Measurements from ENCODE around the gene SETDB2.
"Not testable (repeated sequence)": the region's sequence is repeated elsewhere in the genome, so short reads cannot be mapped to it uniquely, and the experiment has no call there.

The SETDB2 gene

DNA sequence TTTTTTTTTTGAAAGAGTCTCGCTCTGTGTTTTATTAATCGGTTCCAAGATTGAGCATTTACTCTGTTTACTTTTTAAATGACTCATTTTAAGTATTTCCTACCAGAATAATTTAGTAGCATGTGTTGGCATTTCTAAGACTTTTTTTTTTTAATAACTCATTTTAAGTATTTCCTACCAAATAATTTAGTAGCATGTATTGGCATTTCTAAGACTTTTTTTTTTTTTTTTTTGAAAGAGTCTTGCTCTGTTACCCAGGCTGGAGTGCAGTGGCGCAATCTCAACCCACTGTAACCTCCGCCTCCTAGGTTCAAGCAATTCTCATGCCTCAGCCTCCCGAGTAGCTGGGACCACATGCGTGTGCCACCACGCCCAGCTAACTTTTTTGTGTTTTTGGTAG, 13.1 kb downstream of the SETDB2 start:
- Mint-ChIP-seq H3K36me3 (ENCODE audit: insufficient read depth) (peaks cover 10% of the 10 kb centered on the region), H3K4me3 (no peak overlapping the region), H3K27me3 (no peaks in the 10 kb centered on the region), H3K9me3 (no peaks in the 10 kb centered on the region), H3K27ac (ENCODE audit: low read depth) (no peak overlapping the region), H3K4me1 (peaks cover 24% of the 10 kb centered on the region)
- DNase-seq (ENCODE audit: low spot score in 2 of 2) (no peak), ATAC-seq (replicated peaks; ENCODE audit: extremely low read depth, poor library complexity, severe bottlenecking) (no peak)

DNA sequence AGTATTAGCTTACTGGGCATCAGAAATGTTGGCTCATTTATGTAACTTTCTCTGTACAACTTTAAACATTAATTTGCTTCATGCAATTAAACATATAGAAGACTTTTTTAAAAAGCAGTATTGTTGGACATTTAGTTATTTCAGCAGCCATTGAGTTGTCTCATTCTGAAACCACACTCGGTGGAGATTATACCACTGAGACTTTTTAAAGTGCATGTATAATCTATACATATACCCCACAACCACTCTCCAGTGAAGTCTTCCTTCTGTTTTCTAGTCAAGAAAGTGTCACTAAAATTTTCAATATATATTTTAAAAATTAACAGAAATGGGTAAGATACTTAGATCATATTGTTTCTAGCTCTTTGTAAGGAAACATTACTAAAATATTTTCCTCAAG, 15.5 kb downstream of the SETDB2 start:
- H3K27me3 Mint-ChIP-seq = no peaks in the 10 kb centered on the region
- peaks cover 12% of the 10 kb centered on the region for H3K4me1 Mint-ChIP-seq
- ATAC-seq (replicated peaks; ENCODE audit: extremely low read depth, poor library complexity, severe bottlenecking) (no peak), DNase-seq (ENCODE audit: low spot score in 2 of 2) (no peak)
- peaks cover 23% of the 10 kb centered on the region for H3K36me3 Mint-ChIP-seq (ENCODE audit: insufficient read depth)
- H3K9me3 Mint-ChIP-seq = peaks cover 5% of the 10 kb centered on the region
- no peak overlapping the region for H3K27ac Mint-ChIP-seq (ENCODE audit: low read depth)
- no peak overlapping the region for H3K4me3 Mint-ChIP-seq

DNA sequence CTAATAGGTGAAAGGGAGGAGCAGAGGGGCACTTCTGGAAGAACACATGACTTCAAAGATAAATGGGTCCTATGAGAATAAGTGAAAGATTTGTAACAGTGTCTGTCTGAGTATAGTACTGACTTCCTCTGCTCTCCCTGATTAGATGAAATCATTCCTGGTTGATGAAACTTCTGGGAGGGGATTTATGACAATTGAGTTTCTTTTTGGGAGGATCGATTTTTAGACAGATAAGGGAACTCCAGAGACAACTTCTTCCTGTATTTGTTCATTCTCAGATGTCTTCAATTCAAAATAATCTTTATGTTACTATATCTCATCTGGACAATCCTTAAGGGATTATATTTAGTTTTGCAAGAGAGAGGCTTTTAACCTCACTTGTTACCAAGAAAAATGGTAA, 20.0 kb downstream of the SETDB2 start:
- Mint-ChIP-seq H3K27me3 (no peaks in the 10 kb centered on the region), H3K4me3 (no peak overlapping the region), H3K9me3 (peaks cover 5% of the 10 kb centered on the region), H3K27ac (ENCODE audit: low read depth) (no peak overlapping the region), H3K36me3 (ENCODE audit: insufficient read depth) (peaks cover 32% of the 10 kb centered on the region), H3K4me1 (no peaks in the 10 kb centered on the region)
- no peak for ATAC-seq (replicated peaks; ENCODE audit: extremely low read depth, poor library complexity, severe bottlenecking)
- no peak for DNase-seq (ENCODE audit: low spot score in 2 of 2)

DNA sequence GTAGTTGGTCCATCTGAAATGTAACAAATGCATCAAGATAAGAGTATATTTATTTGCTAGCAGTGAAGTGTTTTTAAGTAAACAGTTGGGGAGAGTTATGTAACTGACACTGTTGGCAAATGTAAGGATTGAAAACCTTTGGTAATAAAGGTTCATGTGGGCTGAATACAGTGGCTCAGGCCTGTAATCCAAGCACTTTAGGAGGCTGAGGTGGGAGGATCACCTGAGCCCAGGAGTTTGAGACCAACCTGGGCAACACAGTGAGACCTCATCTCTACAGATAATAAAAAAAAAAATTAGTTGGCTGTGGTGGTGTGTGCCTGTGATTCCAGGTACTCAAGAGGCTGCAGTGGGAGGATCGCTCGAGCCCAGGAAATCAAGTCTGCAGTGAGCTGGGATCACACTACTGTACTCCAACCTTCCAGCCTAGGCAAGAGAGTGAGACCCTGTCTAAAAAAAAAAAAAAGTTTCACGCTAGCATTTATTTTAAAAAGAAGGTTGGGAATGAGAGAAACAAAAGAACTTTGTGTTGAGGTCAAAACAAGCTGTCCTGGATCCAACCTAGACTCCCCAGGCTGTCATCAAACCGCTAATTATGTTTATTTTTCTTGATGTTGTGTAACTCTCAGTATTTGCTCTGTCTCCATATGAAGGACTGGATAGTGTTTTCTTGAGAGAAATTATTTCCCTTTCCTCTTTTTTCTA, 20.7 kb downstream of the SETDB2 start:
- DNase-seq (ENCODE audit: low spot score in 2 of 2) (no peak), ATAC-seq (replicated peaks; ENCODE audit: extremely low read depth, poor library complexity, severe bottlenecking) (no peak)
- Mint-ChIP-seq H3K27me3 (no peaks in the 10 kb centered on the region), H3K27ac (ENCODE audit: low read depth) (no peak overlapping the region), H3K4me1 (no peaks in the 10 kb centered on the region), H3K4me3 (no peak overlapping the region), H3K9me3 (peaks cover 5% of the 10 kb centered on the region), H3K36me3 (ENCODE audit: insufficient read depth) (peaks cover 38% of the 10 kb centered on the region)

DNA sequence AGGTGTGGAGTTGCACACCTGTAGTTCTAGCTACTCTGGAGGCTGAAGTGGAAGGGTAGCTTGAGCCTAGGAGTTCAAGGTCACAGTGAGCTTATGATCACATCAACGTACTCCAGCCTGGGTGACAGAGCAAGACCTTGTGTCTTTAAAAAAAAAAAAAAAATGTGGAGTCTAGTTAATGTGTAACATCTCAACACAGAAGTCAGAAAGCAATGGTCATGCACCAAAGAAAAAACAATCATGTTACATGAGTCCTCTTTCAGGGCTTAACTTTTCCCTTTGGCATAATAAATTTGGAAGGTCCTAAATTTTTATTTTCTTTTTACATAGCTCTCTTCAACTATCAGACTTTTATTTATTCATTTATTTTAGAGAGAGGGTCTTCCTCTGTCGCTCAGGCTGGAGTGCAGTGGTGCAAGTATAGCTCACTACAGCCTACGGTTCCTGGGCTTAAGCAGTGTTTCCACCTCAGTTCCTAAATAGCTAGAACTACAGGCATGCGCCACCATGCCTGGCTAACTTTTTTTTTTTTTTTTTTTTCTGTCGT, 22.3 kb downstream of the SETDB2 start:
- DNase-seq (ENCODE audit: low spot score in 2 of 2) = no peak
- peaks cover 5% of the 10 kb centered on the region for H3K9me3 Mint-ChIP-seq
- ATAC-seq (replicated peaks; ENCODE audit: extremely low read depth, poor library complexity, severe bottlenecking) = no peak
- peaks cover 40% of the 10 kb centered on the region for H3K36me3 Mint-ChIP-seq (ENCODE audit: insufficient read depth)
- H3K4me3 Mint-ChIP-seq = no peak overlapping the region
- H3K27ac Mint-ChIP-seq (ENCODE audit: low read depth) = no peak overlapping the region
- H3K4me1 Mint-ChIP-seq = no peaks in the 10 kb centered on the region
- no peaks in the 10 kb centered on the region for H3K27me3 Mint-ChIP-seq

DNA sequence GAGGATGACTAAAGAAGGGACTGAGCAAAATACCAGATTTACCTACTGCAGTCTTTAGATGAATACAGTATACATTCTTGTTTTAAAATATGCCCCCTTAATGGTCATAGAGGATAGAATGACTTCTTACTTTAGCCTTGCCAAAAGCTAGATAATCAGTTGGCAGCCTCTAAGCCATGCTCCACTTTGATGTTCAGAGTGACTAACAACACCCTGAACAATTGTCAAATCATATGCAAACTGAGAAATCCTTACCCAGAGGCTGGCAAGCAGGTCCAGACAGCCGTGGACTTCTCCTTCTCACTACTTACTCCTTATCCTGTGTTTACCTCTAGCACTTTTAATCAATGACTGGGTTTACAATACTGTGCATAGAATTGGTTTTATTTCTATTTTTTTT, 28.1 kb downstream of the SETDB2 start:
- H3K9me3 Mint-ChIP-seq = no peaks in the 10 kb centered on the region
- peaks cover 41% of the 10 kb centered on the region for H3K36me3 Mint-ChIP-seq (ENCODE audit: insufficient read depth)
- no peak for DNase-seq (ENCODE audit: low spot score in 2 of 2)
- no peak for ATAC-seq (replicated peaks; ENCODE audit: extremely low read depth, poor library complexity, severe bottlenecking)
- H3K4me1 Mint-ChIP-seq = no peaks in the 10 kb centered on the region
- no peaks in the 10 kb centered on the region for H3K27me3 Mint-ChIP-seq
- H3K4me3 Mint-ChIP-seq = no peak overlapping the region
- no peak overlapping the region for H3K27ac Mint-ChIP-seq (ENCODE audit: low read depth)

DNA sequence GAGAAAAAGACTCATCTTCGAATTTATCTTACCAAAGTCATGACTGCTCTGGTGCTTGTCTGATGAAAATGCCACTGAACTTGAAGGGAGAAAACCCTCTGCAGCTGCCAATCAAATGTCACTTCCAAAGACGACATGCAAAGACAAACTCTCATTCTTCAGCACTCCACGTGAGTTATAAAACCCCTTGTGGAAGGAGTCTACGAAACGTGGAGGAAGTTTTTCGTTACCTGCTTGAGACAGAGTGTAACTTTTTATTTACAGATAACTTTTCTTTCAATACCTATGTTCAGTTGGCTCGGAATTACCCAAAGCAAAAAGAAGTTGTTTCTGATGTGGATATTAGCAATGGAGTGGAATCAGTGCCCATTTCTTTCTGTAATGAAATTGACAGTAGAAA, 32.5 kb downstream of the SETDB2 start:
- Mint-ChIP-seq H3K27me3 (no peaks in the 10 kb centered on the region), H3K27ac (ENCODE audit: low read depth) (no peak overlapping the region), H3K36me3 (ENCODE audit: insufficient read depth) (peaks cover 48% of the 10 kb centered on the region), H3K9me3 (no peaks in the 10 kb centered on the region), H3K4me3 (no peak overlapping the region), H3K4me1 (no peaks in the 10 kb centered on the region)
- DNase-seq (ENCODE audit: low spot score in 2 of 2) = no peak
- no peak for ATAC-seq (replicated peaks; ENCODE audit: extremely low read depth, poor library complexity, severe bottlenecking)

DNA sequence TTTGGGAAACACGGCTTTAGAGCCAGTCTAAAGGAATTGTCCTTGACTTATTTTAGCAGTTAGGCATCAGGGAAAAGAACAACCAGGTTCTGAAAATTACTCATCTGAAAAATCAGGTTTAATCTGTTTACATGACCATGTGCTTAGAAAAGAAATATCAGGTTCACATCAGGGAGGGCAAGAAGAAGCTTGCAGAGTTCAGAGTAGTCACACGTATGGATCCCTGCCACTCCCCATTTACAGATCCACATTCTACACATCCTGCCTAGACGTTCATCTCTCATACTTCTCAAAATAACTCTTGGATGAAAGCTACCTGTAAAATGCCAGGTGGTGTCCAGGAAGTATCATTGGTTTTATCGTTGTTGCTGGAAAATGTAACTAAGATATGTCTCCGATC, 37.7 kb downstream of the SETDB2 start:
- peaks cover 5% of the 10 kb centered on the region for H3K4me1 Mint-ChIP-seq
- H3K27ac Mint-ChIP-seq (ENCODE audit: low read depth) = no peak overlapping the region
- ATAC-seq (replicated peaks; ENCODE audit: extremely low read depth, poor library complexity, severe bottlenecking) (no peak), DNase-seq (ENCODE audit: low spot score in 2 of 2) (no peak)
- H3K27me3 Mint-ChIP-seq = no peaks in the 10 kb centered on the region
- no peaks in the 10 kb centered on the region for H3K9me3 Mint-ChIP-seq
- H3K4me3 Mint-ChIP-seq = no peak overlapping the region
- peaks cover 44% of the 10 kb centered on the region for H3K36me3 Mint-ChIP-seq (ENCODE audit: insufficient read depth)

DNA sequence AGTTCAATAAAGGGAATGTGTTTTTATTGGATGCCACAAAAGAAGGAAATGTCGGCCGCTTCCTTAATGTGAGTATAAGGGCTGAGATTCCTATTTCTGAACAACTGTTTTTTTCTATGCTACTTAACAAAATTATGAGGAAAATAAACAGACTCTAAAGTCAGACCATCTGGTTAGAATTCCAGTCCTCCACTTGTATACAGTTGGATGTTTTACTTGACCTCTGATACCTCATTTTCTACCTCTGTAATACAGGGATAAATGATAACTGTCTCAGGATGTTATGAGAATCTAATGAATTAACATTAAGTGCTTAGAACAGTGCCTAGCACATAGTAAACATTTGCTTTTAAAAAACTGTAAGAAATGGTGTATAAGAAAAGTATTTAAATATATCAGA, 44.5 kb downstream of the SETDB2 start:
- no peaks in the 10 kb centered on the region for H3K9me3 Mint-ChIP-seq
- H3K27ac Mint-ChIP-seq (ENCODE audit: low read depth) = no peak overlapping the region
- peaks cover 5% of the 10 kb centered on the region for H3K4me1 Mint-ChIP-seq
- ATAC-seq (replicated peaks; ENCODE audit: extremely low read depth, poor library complexity, severe bottlenecking) = no peak
- no peaks in the 10 kb centered on the region for H3K27me3 Mint-ChIP-seq
- H3K4me3 Mint-ChIP-seq = no peak overlapping the region
- H3K36me3 Mint-ChIP-seq (ENCODE audit: insufficient read depth) = peaks cover 12% of the 10 kb centered on the region
- DNase-seq (ENCODE audit: low spot score in 2 of 2) = no peak

DNA sequence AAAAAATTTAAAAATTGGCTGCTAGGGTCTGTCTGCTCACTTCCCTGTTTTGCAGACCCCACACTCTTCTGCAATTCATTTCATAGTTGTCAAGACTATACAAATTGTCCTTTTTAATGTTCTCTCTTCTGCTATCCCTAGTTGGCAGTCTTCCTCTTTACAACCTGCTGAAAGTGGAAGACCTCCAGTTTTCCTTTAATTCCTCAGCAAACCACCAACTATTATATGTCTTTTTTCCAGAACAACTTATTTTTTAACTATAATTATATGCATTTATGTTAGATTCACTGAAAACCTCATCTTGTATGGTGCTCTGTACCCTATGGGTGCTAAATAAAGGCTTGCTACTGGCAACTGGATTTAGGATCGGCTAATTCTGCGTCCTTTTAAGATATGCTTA, 50.6 kb downstream of the SETDB2 start:
- Mint-ChIP-seq H3K4me1 (peaks cover 34% of the 10 kb centered on the region), H3K27ac (ENCODE audit: low read depth) (peak overlapping the region; percentile 81), H3K36me3 (ENCODE audit: insufficient read depth) (peaks cover 14% of the 10 kb centered on the region), H3K27me3 (no peaks in the 10 kb centered on the region), H3K4me3 (peak overlapping the region; percentile 91), H3K9me3 (no peaks in the 10 kb centered on the region)
- ATAC-seq (replicated peaks; ENCODE audit: extremely low read depth, poor library complexity, severe bottlenecking) (no peak), DNase-seq (ENCODE audit: low spot score in 2 of 2) (no peak)

DNA sequence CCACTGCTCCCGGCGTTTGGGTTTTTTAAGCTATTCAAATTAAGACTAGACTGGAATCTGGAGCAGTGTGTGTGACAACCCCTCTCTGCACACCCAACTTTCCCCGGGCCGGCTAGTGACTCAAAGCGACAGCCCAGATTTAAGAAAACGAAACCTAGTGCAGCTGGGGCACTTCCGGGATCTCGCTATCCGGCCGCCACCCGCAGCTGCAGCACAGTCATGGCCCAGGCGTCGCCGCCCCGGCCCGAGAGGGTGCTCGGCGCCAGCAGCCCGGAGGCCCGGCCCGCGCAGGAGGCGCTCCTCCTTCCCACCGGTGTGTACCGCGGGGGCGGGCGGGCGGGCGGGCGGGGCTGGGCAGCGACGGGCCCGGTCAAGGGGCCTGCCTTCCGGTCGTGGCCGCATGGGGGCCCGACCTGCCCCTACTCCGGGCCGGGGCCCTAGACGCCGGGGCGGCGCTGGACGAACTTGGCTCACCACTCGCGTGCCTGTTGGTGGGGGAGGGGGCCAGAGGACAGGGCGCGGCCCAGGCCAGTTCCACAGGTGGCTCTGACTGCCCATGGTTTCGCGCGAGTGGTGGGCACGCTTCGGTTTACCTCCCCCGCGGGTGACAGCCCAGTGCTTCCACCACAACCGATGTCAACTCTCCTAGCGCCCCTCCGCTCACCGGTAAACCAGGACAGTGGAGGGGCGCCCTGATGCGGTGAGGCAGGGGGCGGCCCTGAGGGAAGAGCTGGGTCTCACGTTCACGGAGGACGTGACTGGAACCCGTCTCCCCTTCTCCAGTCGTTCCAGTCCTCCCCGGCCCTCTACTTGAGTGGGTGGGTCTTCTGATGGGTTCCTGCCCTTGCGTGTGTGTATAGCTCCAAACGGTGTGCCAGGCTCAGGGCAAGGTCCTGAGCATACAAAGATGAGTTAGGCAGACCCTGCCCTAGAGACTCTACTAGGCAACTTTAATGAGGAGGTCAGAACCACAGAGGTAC, 52.0 kb downstream of the SETDB2 start, which contains the start of gene PHF11:
PHF11 (plus strand) TSS at position 171 of the 980 bp plus-strand sequence; CDS start at position 220, 49 bp downstream.
- Mint-ChIP-seq H3K27me3 (no peaks in the 10 kb centered on the region), H3K4me1 (peaks cover 44% of the 10 kb centered on the region), H3K27ac (ENCODE audit: low read depth) (peak within 1 kb of the TSS; percentile 81), H3K9me3 (no peaks in the 10 kb centered on the region), H3K4me3 (peak within 1 kb of the TSS; percentile 91), H3K36me3 (ENCODE audit: insufficient read depth) (peaks cover 14% of the 10 kb centered on the region)
- ATAC-seq (replicated peaks; ENCODE audit: extremely low read depth, poor library complexity, severe bottlenecking) (peak; percentile 84), DNase-seq (ENCODE audit: low spot score in 2 of 2) (peak; percentile 68 to 75)

DNA sequence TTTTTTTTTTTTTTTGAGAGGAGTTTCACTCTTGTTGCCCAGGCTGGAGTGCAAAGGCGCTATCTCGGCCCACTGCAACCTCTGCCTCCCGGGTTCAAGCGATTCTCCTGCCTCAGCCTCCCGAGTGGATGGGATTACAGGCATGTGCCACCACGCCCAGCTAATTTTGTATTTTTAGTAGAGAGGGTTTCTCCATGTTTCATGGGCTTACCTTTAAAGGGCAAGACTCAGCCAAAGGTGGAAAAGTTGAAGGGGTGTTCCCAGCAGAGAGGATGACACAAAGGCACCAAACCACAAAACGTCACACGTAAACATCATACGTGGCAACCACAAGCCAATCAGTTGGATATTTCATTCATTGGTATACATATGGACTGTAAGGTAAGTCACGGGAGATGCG, 52.8 kb downstream of the SETDB2 start:
- DNase-seq (ENCODE audit: low spot score in 2 of 2) = peak in 1 of 2 donors; percentile 39
- H3K4me1 Mint-ChIP-seq = peaks cover 44% of the 10 kb centered on the region
- H3K27me3 Mint-ChIP-seq, H3K9me3 Mint-ChIP-seq: not testable (repeated sequence)
- peaks cover 14% of the 10 kb centered on the region for H3K36me3 Mint-ChIP-seq (ENCODE audit: insufficient read depth)
- ATAC-seq (replicated peaks; ENCODE audit: extremely low read depth, poor library complexity, severe bottlenecking) = peak; percentile 19
- peak overlapping the region; percentile 81 for H3K27ac Mint-ChIP-seq (ENCODE audit: low read depth)
- H3K4me3 Mint-ChIP-seq = peak overlapping the region; percentile 91

Measured in central memory CD8-positive, alpha-beta T cell (primary cell).